H1 (cell line): ENCODE results near the gene ZNF24. TPM values are rescaled to one million over a fixed set of nuclear protein-coding genes. Genes with fewer than 3 reads are reported as not detected.

ENCODE experiments used
- BRCA1 ChIP-seq: IDR thresholded peaks from 2 replicates; pipeline ENCODE4 v1.6.1; 2012; ENCODE audit warnings: low read depth, low read length, improper control_type of control experiment
- CHD7 ChIP-seq: fragments of 300-600 bp; sonication (generic); IDR thresholded peaks from 2 replicates; pipeline ENCODE4 v1.7.1; 2012; ENCODE audit warnings: low read length, moderate library complexity, mild to moderate bottlenecking, inconsistent platforms; ENCODE audit not compliant: insufficient replicate concordance
- CTCF ChIP-seq, 3 experiments: IDR thresholded peaks; 1 replicate in 2 of 3; 2 replicates in 1 of 3; pipeline versions ENCODE4 v1.5.1 to v1.6.1; 2011; ENCODE audit warnings: low read length in 3 of 3, mild to moderate bottlenecking in 3 of 3, inconsistent platforms in 2 of 3, low read depth in 1 of 3, moderate library complexity in 1 of 3; ENCODE audit not compliant: insufficient read depth in 1 of 3; ENCODE audit errors: control extremely low read depth in 1 of 3
- JUN ChIP-seq: IDR thresholded peaks from 2 replicates; pipeline ENCODE4 v1.6.1; 2011; ENCODE audit warnings: low read depth, mild to moderate bottlenecking, improper control_type of control experiment, low read length
- KDM5A ChIP-seq: fragments of 200-600 bp; IDR thresholded peaks from 2 replicates; pipeline ENCODE4 v1.7.1; 2012; ENCODE audit warnings: mild to moderate bottlenecking, low read length, inconsistent platforms, mixed read lengths
- RXRA ChIP-seq: IDR thresholded peaks from 2 replicates; pipeline ENCODE4 v1.6.1; 2011; ENCODE audit warnings: low read depth, mild to moderate bottlenecking, low read length, moderate library complexity; ENCODE audit not compliant: insufficient read depth
- SAP30 ChIP-seq: fragments of 300-600 bp; sonication (generic); IDR thresholded peaks from 2 replicates; pipeline ENCODE4 v1.7.1; 2012; ENCODE audit warnings: low read length, moderate library complexity, mild to moderate bottlenecking, inconsistent platforms; ENCODE audit not compliant: insufficient read depth, insufficient replicate concordance
- SP2 ChIP-seq: IDR thresholded peaks from 2 replicates; pipeline ENCODE4 v1.6.1; 2012; ENCODE audit warnings: mild to moderate bottlenecking, low read length, inconsistent platforms
- TBP ChIP-seq: IDR thresholded peaks from 2 replicates; pipeline ENCODE4 v1.6.1; 2011; ENCODE audit warnings: low read depth, low read length, improper control_type of control experiment
- polyA plus RNA-seq, 7 experiments: library from polyadenylated mRNA; depleted of rRNA in 3 of 7; stranded (reverse) in 5 of 7; unstranded in 2 of 7; fragments of >200 nt in 5 of 7; fragments of 200-250 nt in 2 of 7; gene quantifications; 1 replicate in 5 of 7; 2 replicates in 1 of 7; 4 replicates in 1 of 7; pipeline versions ENCODE4 v1.2.1 to v1.2.3, GENCODE V29; 2011 to 2013; ENCODE audit warnings: missing spikeins in 2 of 7, mixed read lengths in 2 of 7
- total RNA-seq: library from RNA; stranded (reverse); fragmentation: NEBNext Ultra II Directional; extraction: Animal tissue kit (Norgen Biotek cat#: 25700); gene quantifications from 2 replicates; pipeline ENCODE4 v1.2.1, GENCODE V29; 2021

Gene ZNF24
- total and polyA plus RNA-seq, 2 of the 8 experiments (the other 6 are each of a cell fraction or from before 2014, with no cell fraction given): 12.5 to 56.9 TPM

GRCh38 chr18:35334212-35334611 lies 10.0 kb downstream of the ZNF24 start (continued):
- TF ChIP-seq CHD7 (no peak), SAP30 (no peak), RXRA (no peak), CTCF (IDR thresholded peaks at IDR 0.05; ENCODE audit: control extremely low read depth in 1 of 3, insufficient read depth in 1 of 3, low read depth in 1 of 3, low read length in 3 of 3) (no peak), KDM5A (no peak), JUN (no peak), BRCA1 (no peak), SP2 (no peak), TBP (no peak)
